Eye (tissue), 1 donor: ENCODE measurements around the gene MYO5B.
"Not testable (repeated sequence)": the region's sequence is repeated elsewhere in the genome, so short reads cannot be mapped to it uniquely, and the experiment has no call there.

Experiments used
- DNase-seq: peaks from one replicate; pipeline ENCODE4 v3.0.0-alpha.2; 2015

The MYO5B gene

DNA sequence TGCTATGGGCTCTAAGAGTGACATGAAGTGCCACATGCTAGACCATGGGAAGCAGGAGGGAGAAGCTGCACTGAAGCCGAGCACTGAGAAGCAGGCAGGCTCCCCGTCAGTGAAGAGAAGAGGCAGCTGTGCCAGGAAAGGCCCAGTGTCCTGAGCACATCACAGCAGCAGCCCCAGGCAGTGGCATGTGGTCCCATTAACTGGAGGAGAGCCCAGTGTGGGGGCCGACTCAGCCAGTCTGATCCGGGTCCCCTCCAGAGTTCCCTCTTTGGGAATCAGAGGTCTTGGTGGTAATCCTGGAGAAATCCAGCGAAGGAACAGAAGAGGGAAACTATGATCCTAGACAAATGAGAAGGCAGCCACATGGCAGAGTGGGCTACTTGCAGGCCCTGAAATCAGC, 284.9 kb downstream of the MYO5B start:
- DNase-seq = no peak

DNA sequence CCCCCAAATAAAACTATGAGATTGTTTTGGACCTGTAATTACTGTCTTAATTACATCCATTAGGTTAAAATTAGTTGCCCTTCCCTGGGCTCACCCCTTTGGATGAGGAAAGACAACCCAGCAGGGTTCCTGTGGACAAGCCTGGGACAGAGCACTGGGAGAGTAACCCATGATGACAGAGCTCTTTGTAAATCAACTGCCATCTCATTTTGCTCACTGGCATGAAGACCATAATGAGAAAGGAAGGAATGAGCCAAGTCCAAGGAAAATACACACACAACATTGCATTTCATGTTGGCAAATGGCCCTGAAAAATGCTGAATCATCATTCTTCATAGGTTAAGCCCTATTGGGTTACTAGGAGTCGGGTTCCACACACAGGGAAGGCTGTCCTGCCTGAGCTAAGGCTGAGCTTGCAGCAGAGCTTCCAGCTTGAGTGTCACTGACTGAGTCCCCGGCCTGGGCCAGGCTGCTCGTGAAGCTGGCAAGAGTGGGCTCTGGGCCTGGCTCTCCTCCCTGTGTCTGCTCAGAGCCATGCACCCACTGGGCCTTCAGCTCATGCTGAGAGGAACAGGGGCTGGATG, 287.5 kb downstream of the MYO5B start:
- no peak for DNase-seq

DNA sequence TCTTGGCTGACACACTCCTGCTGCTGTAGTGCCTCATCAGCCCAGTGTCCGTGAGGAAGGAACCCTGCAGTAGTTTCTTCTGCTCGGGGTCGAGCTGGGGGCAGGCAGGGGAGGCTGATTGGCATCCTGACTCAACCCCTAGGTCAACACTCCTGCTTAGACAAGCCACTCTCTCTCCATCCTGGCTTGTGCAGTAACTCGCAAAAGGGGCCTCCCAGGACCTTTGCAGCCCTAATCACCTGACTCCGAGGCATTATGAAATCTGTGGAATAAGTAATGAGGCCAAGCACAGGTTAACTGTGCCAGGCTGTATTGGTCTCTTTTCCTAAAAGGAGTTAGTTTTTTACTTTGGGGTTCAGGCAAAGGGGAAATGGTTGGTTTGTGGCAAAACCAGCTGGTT, 289.2 kb downstream of the MYO5B start:
- no peak for DNase-seq

DNA sequence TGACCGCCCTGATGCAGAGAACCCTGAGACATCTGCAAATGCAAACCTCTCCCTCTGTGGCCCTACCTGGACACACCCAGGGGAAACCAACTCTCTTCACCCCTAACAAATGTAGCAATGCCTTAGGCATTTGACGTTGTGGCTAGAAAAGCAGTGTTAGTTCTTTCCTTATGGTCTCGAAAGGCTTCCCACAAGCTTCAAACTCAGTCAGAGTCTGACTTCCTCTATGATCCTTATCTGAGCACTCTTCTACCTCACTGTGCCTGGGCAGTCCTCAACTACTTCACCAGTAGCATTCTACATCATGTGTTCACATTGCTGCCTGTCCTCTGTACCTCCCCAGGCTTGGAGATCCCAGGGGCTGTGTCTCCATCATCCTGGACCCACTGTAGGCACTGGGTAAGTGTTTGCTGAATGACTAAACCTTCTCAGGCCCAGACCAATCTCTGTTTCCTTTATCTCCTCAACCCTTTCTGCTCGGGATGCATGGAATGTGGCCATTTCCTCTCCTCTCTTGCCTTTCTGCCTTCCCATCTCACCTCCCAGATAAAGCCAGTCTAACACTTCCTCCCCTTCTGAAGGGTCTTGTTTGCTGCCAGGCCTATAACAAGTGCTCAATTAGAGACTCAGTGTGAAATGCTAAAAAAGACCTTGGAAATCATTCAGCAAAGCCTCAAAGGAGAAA, 289.9 kb downstream of the MYO5B start:
- no peak for DNase-seq

DNA sequence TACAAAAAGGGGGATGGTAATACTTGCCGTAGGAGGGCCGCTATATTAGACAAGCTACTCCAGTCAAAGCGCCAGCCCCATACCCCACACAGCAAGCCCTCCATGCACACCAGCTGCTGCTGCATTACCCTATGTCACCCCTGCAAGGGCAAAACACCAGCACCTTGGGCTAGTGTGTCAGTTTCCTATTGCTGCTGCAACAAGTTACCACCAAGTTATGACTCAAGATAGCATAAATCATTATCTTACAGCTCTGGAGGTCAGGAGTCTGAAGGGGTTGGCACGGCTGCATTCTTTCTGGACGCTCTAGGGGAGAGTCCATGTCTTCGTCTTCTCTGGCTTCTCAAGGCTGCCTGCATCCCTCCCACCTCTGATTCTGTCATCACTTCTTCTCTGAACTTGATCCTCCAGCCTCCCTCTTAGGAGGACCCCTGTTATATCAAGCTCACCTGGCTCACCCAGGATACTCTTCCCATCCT, 293.0 kb downstream of the MYO5B start:
- DNase-seq = no peak

DNA sequence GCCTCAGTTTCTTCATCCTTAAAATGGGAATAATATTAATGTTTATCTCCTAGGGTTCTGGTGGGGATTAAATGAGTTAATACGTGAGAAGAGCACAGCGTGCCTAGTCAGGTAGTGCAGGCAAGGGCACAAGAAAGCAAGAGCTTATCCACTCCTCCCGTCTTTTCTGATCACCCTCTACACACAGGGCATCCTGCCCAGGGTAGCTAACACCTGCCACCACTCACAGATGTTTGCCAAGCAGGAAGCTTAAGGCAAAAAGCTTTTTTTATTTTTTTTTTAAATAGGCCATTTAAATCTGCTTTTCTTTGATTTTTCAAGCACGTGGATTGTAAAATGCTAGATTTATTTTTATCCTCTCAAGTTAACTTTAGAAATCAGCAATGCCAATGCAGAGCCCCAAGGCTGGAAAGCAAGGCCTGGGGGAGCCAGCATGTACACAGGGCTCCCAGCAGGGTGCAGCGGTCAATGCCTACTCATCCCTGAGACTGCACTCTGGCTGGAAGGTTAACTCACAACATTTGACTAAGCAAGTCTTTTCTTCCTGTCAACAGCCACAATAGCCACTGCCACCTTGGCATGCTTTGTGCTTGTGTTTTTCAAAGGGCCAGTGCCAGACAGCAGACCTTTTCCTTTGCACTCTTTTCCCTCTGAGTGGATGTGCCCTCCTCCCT, 295.2 kb downstream of the MYO5B start:
- no peak for DNase-seq

DNA sequence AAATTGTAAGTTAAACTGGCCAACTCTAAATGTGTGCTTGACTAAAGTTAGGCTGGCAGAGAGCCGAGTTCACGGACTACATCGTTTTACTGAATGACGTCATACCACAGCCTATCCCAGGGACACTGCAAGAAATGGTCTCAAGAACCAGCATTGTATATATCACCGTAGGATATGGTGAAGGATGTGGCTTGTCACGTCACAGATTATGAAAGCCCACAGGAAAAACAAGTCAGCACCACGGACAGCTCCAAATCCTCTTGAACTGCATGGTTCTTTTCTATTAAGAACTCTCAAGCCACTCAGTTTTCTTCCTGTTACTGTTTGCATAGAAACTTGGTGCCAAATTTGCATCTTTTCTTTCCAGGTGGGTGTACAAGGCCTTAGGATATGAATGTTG, 296.5 kb downstream of the MYO5B start:
- DNase-seq = peak; percentile 93

DNA sequence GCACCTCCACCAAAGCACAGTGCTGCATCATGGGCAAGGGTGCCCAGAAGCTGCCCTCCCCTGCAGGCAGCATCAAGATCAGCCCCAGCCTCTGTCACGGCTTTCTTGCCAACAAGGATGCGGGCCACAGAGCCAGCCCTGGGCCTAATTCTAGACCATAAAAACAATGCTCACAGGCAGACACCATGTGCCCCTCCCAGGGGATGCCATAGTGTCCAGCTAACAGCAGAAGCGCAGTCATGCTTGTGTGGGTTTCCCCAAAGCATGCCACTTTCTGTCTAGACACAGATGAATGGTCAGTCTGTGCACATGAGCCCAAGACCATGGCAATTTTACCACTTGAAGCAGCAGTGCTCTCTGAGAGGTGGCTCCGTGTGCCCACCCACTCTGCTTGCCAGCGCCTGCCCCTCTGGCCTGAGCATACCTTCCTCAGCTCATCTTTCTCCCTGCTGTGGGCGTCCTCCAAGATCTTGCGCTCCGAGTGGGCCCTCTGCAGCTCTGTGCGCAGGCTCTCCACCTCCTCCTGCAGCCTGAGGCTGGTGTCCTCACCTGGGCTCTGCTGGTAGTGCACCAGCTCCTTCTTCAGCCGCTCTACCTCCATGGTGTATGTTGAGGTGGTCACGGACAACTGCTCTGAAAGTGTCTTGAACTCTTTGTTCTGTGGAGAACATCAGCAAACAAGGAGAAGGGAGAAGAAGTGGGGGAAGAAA, 300.3 kb downstream of the MYO5B start:
- DNase-seq = peak; percentile 51

DNA sequence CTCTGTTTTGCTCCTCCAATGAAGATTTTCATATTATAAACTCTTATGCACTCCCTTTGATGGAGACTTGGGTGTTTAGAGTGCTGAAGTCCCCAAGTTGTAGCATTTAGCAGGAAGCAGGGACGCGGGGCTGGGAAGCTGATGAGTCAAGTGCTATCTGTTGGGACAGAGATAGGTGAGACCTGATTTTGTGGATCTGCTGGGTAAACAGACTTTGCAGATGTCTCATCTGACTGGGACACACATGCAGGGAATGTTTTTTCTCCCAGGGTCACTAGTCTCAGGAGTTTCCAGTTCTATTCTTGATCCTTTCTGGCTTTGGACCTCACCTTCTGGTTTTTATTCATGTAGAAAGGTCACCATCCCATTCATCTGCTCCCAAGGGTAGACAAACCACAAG, 301.9 kb downstream of the MYO5B start:
- no peak for DNase-seq

DNA sequence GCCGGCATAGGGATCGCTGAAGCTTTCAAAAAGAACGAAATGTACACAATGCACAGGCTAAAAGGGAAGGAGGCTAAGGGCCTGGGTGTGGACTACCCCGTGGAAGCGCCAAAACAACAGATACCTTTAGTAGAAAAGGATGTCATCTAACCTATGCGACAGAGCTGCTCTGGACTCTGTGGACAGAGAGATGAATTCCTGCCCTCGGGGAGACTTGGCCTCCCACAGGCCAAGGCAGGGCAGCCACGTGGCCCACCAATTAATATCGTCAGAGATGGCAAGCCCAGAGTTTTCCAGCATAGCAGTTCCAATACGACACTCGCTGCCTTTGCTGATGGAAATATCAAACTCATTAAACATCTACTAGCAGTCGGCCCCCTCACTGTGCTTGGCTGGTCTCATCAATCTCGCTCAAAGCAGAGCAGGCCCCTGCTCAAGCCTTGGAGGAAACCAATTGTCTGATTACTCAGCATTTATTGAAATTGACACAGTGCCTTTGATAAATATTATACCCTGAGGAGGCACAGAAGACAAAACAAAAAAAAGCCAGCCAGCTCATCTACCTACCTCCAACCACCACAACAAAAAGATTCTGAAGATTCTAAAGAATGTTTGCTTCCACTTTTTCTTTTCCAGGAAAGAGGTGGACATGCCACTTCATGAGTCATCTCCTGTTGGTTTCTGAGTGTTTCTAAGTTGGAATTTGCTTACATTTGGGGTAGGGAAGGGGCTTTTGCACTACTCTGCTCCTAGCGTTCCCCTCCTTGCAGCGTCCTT, 302.6 kb downstream of the MYO5B start:
- DNase-seq = no peak

DNA sequence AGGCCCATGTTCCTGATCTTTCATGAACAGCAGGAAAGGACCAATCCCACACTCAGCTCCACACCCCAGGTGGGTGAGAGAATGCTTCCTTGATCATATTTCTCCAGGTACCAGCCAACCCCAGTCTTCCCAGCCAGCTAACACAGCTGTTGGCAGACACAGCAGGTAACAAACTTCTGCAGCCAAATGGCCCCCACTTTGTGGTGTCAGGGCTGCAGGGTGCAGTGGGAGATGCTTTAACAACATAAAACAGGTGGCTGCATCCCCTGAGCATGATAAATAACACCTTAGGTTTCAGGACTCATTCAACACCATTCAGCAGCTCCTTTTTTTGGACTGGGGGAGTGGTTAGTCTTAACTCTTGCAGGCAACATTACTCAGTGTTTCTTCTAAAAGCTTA, 304.9 kb downstream of the MYO5B start:
- no peak for DNase-seq

DNA sequence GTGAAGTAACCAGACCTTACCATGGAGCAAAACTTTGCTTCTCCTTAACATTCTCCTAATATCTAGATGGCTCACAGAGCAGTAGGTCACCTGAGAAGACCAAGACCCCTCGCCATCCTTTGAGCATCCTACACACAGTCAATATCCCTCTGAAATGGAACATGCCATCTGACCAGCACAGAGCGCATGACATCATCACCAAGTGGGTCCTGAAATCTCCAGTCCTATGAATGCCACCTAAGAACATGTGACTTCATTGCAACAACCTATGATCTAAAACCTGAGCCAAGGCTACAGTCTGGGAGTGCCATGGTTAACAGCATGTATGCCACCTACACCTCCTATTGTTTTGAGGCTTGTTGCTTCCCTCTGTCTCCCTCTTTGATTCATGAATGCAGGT, 305.4 kb downstream of the MYO5B start:
- DNase-seq = not testable (repeated sequence)

DNA sequence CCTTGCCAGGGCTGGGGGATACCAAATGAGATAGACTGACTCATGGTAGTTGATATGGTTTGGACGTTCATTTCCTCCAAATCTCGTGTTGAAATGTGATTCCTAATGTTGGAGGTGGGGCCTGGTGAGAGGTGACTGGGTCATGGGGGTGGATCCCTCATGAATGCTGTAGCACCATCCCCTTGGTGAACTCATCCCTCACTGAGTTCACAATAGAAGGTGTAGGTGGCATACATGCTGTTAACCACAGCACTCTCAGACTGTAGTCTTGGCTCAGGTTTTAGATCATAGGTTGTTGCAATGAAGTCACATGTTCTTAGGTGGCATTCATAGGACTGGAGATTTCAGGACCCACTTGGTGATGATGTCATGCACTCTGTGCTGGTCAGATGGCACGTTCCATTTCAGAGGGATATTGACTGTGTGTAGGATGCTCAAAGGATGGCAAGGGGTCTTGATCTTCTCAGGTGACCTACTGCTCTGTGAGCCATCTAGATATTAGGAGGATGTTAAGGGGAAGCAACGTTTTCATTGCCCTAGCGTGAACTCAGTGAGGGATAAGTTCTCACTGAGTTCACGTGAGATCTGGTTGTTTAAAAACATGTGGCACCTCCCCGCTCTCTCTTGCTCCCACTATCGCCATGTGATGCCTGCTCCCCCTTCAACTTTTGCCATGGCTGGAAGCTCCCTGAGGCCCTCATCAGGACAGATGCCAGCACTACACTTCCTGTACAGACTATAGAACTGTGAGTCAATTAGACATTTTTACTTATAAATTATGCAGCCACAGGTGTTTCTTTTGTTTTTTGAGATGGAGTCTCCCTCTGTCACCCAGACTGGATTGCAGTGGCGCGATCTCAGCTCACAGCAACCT, 307.8 kb downstream of the MYO5B start:
- no peak for DNase-seq

DNA sequence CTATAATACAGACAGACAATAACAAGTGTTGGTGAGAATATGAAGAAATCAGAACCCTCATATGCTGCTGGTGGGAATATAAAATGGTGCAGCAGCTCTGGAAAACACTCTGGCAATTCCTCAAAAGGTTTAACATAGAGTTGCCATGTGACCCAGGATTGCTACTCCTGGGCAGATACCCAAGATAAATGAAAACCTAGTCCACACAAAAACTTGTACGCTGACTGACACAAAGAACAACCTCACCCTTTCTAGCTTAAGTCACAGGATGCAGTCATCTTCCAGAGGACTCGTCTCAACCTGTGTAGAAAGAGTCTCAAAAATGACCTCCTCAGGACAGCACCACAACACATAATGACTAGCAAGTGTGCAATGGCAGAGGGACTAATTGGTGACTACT, 310.0 kb downstream of the MYO5B start:
- no peak for DNase-seq

DNA sequence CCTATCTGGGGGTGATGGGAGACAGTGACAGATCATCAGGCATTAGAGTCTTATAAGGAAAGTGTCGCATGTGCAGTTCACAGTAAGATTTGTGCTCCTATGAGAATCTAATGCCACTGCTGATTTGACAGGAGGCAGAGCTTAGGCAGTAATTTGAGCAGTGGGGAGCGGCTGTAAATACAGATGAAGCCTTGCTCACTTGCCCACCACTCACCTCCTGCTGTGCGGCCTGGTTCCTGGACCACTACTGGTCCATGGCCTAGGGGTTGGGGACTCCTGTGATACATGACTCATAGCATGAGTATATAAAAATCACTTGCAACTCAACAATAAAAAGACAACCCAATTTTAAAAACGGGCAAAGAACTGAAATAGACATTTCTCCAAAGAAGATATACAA, 310.5 kb downstream of the MYO5B start:
- DNase-seq = no peak

DNA sequence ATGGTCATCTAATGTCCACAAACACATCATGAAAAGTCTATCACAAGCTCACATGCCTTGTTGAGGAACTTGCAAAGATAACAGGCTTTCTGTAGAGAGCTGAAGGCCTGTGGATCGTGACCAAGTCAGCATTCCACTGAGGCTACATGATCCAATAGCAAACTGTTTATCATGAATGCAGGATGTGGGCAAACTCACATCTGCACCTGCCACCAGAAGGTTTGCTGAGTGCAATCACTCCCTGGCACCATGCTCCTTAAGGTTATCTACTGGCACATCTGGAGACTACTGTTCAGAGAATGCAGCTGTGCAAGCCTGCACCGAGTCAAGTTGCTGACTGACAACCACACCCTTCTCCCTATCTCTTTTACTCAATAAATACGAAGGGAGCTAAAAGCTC, 314.3 kb downstream of the MYO5B start:
- DNase-seq = no peak

DNA sequence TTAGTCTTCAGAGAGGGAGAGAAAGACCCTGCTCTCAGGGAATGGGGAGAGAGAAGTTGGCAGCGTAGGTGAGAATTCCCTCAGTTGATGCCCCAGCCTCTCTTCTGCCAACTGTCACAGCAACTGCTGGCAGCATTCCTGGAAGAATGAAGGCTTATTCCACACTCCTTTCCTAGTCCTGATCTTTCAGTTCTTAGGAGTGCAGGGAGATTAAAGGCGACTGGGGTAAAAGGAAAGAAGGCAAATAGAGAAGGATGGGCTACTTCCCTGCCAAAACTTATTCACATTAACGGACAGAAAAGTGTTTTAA, 315.7 kb downstream of the MYO5B start:
- no peak for DNase-seq

DNA sequence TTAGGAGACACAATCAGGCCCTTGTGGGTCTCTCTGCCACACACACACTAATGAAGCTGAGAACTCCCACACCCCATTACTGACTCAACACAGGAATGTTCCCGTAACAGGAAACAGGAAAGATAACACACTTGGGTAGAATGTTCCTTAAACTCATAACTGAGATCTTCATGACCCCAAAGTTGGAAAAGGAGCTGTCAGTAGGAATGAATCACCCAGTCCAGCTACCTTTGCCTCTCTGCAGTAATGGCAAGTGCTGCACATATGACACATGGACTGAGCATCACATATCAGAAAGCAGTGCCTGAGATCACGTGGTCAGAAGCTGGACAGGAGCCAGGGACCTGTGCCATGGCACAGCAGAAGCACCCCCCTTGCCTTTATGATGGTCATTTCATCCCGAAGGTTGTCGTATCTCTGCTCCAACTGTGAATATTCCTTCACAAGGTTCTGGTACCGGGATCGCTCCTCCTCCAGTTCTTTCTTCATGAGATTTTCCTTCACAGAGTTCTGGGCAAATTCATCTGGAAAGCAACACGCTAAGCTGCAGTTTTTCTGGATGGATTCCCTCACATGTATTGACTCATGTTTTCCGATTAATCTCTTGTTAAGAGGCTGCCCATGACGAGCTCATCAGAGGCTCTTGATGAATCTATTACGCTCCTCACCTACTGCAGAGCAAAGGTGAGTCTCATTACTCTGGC, 316.2 kb downstream of the MYO5B start:
- no peak for DNase-seq

DNA sequence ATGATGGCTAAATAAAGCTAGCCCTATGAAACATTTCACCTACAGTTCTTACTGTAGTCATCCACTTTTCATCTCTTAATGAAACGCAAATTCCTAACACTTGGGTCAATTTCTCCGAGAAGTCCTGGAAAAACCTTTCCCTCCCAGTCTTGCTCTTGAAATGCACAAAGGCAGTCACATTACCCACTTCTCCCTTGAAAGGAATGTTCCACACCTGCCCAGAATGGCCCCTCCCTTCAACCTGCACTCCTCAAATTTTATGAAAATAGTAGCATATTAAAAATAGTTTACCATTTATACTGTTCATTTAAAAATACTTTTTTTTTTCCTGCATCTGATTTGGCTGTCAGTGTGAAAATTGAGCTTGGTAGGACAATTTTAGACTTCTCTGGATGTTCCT, 316.9 kb downstream of the MYO5B start:
- DNase-seq = no peak

DNA sequence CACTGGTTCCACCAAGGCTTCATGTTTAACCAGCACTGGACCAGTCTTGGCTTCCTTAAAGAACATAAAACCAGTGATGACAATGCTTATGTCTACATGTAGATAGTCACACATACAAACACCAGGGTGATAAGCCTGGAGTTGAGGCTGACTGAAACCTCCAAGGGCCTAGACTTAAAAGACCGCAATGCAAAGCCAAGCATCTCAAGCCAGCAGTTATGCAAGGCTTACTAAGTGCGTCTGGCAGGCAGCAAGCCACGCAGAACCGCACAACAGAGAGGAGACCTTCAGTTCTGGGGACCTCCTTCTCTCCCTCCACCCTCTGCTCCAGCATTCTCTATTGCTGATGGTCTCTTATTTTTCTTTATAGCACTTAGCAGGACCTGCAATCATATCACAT, 318.4 kb downstream of the MYO5B start:
- DNase-seq = no peak

DNA sequence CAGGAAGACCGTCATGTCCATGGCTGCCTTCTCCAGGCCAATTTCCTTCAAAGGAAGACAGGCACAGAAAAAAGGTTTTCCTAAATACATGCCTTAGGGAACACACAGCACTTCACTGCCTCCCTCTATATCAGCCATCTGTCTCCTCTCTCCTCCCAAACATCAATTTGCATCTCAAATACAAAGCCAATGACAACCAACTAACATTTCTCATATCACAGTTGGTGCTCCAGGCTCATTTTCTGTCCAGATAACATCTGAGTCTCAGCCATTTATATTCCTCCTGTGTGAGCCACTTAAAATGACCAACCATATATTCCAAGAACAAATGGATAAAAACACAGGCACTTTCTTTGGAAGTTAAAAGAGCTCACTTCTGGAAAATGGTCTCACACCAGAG, 319.2 kb downstream of the MYO5B start:
- no peak for DNase-seq

DNA sequence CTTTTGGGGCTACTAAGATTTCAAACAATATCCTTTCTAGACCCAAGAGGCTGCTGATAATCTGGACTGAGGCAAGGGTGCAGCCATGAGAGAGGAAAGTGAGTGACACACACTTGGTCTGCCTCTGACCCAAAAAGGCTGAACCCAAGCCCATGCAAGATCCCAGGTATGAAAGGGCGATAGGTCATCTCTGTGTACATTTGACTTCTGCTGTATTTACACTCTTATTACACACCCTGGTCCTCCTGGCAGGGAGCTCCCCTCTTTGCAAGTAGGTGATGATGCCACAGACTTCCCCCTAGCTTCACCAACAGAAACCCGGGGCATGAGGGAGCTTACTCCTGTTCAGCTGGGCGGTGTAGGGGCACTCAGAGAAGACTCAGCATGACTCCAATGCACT, 319.8 kb downstream of the MYO5B start:
- DNase-seq = no peak
